Measurements from ENCODE around the gene NUDT9. TPM values are rescaled to one million over a fixed set of nuclear protein-coding genes. Genes with fewer than 3 reads are reported as not detected.
A peak's percentile ranks its signal among the peaks of the same experiment; 100 is the strongest.
"Not testable (repeated sequence)": the region's sequence is repeated elsewhere in the genome, so short reads cannot be mapped to it uniquely, and the experiment has no call there.

NUDT9 gene
- total and polyA plus RNA-seq, 3 experiments from 2014 or later = 16.0 to 25.2 (median 18.1) TPM

GRCh38 chr4:87465739-87466366 is 43.5 kb downstream of the NUDT9 start:
- ChIA-PET POLR2A (no interaction called here), CTCF (interaction anchor here (0.9 to 7.6 kb wide), 6 partner anchors 10 to 230 kb away, joined by 4 to 64 read pairs (median 5); partner anchors contain the start of gene HSD17B11)
- peak in 2 of 5 donors; percentile 22 to 39 for DNase-seq
- H3K4me1 ChIP-seq (ENCODE audit: insufficient read depth, low read length) = no peaks in the 10 kb centered on the region
- Mint-ChIP-seq H3K4me1 (no peaks in the 10 kb centered on the region), H3K9me3 (no peaks in the 10 kb centered on the region), H3K27ac (no peak overlapping the region), H3K27me3 (no peaks in the 10 kb centered on the region), H3K36me3 (no peaks in the 10 kb centered on the region), H3K4me3 (no peak overlapping the region)
- no peaks in the 10 kb centered on the region for H3K9me3 ChIP-seq (ENCODE audit: low read length)
- no peak overlapping the region for H3K27ac ChIP-seq (ENCODE audit: low read depth, low read length)
- no peaks in the 10 kb centered on the region for H3K27me3 ChIP-seq (ENCODE audit: insufficient read depth, low read length, poor library complexity, severe bottlenecking)
- no peaks in the 10 kb centered on the region for H3K36me3 ChIP-seq (ENCODE audit: insufficient read depth, low read length)
- no peak overlapping the region for H3K4me3 ChIP-seq (ENCODE audit: low read length)

DNA sequence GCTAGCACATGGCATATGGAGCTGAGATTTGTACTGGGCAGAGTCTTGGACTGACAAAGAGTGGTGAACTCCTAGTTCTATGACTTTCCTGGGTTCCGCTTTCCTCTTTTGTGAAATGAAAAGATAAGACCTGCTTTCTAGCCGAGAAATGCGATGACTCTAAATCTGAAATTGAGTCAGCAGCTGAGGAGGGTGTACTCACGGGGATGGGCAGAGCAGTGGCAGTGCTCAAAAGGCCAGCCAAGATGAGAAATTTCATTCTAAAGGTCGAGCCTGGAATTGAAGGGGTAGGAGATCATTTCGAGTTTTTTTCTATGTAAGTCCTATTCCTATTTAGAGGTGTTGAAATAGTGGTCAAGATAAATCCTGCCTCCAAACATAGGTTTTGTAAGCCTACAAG is 47.0 kb downstream of the NUDT9 start:
- no peak for DNase-seq
- no peaks in the 10 kb centered on the region for H3K27me3 Mint-ChIP-seq
- ChIA-PET CTCF (interaction anchor here (7.6 kb wide), 1 partner anchor 94 kb away, joined by 64 read pairs; no protein-coding TSS in a partner anchor), POLR2A (no interaction called here)
- H3K4me3 ChIP-seq (ENCODE audit: low read length) = no peak overlapping the region
- H3K27ac Mint-ChIP-seq = no peak overlapping the region
- H3K9me3 ChIP-seq (ENCODE audit: low read length) = no peaks in the 10 kb centered on the region
- no peaks in the 10 kb centered on the region for H3K36me3 ChIP-seq (ENCODE audit: insufficient read depth, low read length)
- H3K4me1 Mint-ChIP-seq = no peaks in the 10 kb centered on the region
- H3K9me3 Mint-ChIP-seq = no peaks in the 10 kb centered on the region
- H3K36me3 Mint-ChIP-seq = no peaks in the 10 kb centered on the region
- H3K4me3 Mint-ChIP-seq = no peak overlapping the region
- H3K27ac ChIP-seq (ENCODE audit: low read depth, low read length) = no peak overlapping the region
- no peaks in the 10 kb centered on the region for H3K27me3 ChIP-seq (ENCODE audit: insufficient read depth, low read length, poor library complexity, severe bottlenecking)
- H3K4me1 ChIP-seq (ENCODE audit: insufficient read depth, low read length) = no peaks in the 10 kb centered on the region

DNA sequence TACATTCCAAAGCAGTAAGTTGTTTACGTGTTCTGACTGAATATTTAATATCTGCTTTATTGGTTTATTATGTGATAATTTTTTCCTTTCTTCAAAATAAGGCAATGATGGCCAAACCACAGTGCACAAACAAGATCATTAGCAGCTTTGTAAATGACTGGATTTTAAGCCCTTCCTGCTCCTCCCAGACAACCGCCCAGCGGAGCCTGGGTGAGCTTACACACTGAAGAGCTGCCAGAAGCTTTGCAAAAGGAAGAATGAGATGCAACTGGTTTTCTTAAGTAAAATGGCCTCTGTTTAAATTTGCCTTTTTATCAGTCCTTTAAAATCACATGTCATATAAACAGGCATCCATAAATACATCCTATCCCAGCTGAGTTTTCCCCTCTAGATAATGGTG is 54.6 kb downstream of the NUDT9 start:
- no peak overlapping the region for H3K27ac ChIP-seq (ENCODE audit: low read depth, low read length)

GRCh38 chr4:87478732-87479250 is 56.4 kb downstream of the NUDT9 start:
- no peak overlapping the region for H3K27ac Mint-ChIP-seq
- H3K27me3 Mint-ChIP-seq = peaks cover 0 to 1% of the 10 kb centered on the region in 2 donors
- no peak overlapping the region for H3K4me3 Mint-ChIP-seq
- Histone ChIP-seq H3K27ac (ENCODE audit: low read depth, low read length) (no peak overlapping the region), H3K27me3 (ENCODE audit: insufficient read depth, low read length, poor library complexity, severe bottlenecking) (no peaks in the 10 kb centered on the region), H3K9me3 (ENCODE audit: low read length) (no peaks in the 10 kb centered on the region), H3K4me3 (ENCODE audit: low read length) (no peak overlapping the region), H3K36me3 (ENCODE audit: insufficient read depth, low read length) (no peaks in the 10 kb centered on the region), H3K4me1 (ENCODE audit: insufficient read depth, low read length) (no peaks in the 10 kb centered on the region)
- POLR2A ChIA-PET = no interaction called here
- no peaks in the 10 kb centered on the region for H3K4me1 Mint-ChIP-seq
- peaks cover 0 to 2% (median 0%) of the 10 kb centered on the region in 3 donors for H3K36me3 Mint-ChIP-seq
- no peaks in the 10 kb centered on the region for H3K9me3 Mint-ChIP-seq
- CTCF ChIA-PET = no interaction called here
- DNase-seq = no peak

More for the DNA sequence above, 54.6 kb downstream of the NUDT9 start:
- CTCF ChIA-PET = no interaction called here
- Histone ChIP-seq H3K27me3 (ENCODE audit: insufficient read depth, low read length, poor library complexity, severe bottlenecking) (no peaks in the 10 kb centered on the region), H3K4me3 (ENCODE audit: low read length) (no peak overlapping the region), H3K9me3 (ENCODE audit: low read length) (no peaks in the 10 kb centered on the region), H3K4me1 (ENCODE audit: insufficient read depth, low read length) (no peaks in the 10 kb centered on the region), H3K36me3 (ENCODE audit: insufficient read depth, low read length) (no peaks in the 10 kb centered on the region)
- no peak for DNase-seq
- no peak overlapping the region for H3K4me3 Mint-ChIP-seq
- H3K36me3 Mint-ChIP-seq = peaks cover 0 to 2% (median 0%) of the 10 kb centered on the region in 3 donors
- H3K27ac Mint-ChIP-seq = no peak overlapping the region
- POLR2A ChIA-PET = no interaction called here
- no peaks in the 10 kb centered on the region for H3K9me3 Mint-ChIP-seq
- H3K27me3 Mint-ChIP-seq = peaks cover 0 to 1% of the 10 kb centered on the region in 2 donors
- no peaks in the 10 kb centered on the region for H3K4me1 Mint-ChIP-seq

GRCh38 chr4:87481377-87481776 is 59.0 kb downstream of the NUDT9 start:
- H3K4me3 Mint-ChIP-seq = no peak overlapping the region

DNA sequence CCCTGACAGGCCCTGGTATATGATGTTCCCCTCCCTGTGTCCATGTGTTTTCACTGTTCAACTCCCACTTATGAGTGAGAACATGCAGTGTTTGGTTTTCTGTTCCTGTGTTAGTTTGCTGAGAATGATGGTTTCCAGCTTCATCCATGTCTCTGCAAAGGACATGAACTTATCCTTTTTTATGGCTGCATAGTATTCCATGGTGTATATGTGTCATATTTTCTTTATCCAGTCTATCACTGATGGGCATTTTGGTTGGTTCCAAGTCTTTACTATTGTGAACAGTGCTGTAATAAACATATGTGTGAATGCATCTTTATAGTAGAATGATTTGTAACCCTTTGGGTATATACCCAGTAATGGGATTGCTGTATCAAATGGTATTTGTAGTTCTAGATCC is 60.9 kb downstream of the NUDT9 start:
- DNase-seq; H3K9me3 ChIP-seq (ENCODE audit: low read length); H3K27me3 ChIP-seq (ENCODE audit: insufficient read depth, low read length, poor library complexity, severe bottlenecking); H3K4me1 ChIP-seq (ENCODE audit: insufficient read depth, low read length); H3K36me3 ChIP-seq (ENCODE audit: insufficient read depth, low read length); H3K9me3 Mint-ChIP-seq; H3K27me3 Mint-ChIP-seq; H3K4me3 ChIP-seq (ENCODE audit: low read length); H3K4me3 Mint-ChIP-seq; POLR2A ChIA-PET; CTCF ChIA-PET; H3K27ac ChIP-seq (ENCODE audit: low read depth, low read length); H3K27ac Mint-ChIP-seq; H3K4me1 Mint-ChIP-seq: not testable (repeated sequence)
- peaks cover 0 to 11% (median 2%) of the 10 kb centered on the region in 3 donors for H3K36me3 Mint-ChIP-seq

More at GRCh38 chr4:87481377-87481776, 59.0 kb downstream of the NUDT9 start:
- Mint-ChIP-seq H3K27me3 (peaks cover 0 to 1% of the 10 kb centered on the region in 2 donors), H3K36me3 (peaks cover 0 to 8% (median 2%) of the 10 kb centered on the region in 3 donors), H3K9me3 (peaks cover 0 to 5% (median 0%) of the 10 kb centered on the region in 5 donors), H3K4me1 (no peaks in the 10 kb centered on the region), H3K27ac (no peak overlapping the region)
- DNase-seq = no peak
- no peaks in the 10 kb centered on the region for H3K4me1 ChIP-seq (ENCODE audit: insufficient read depth, low read length)
- H3K36me3 ChIP-seq (ENCODE audit: insufficient read depth, low read length) = no peaks in the 10 kb centered on the region
- no peaks in the 10 kb centered on the region for H3K27me3 ChIP-seq (ENCODE audit: insufficient read depth, low read length, poor library complexity, severe bottlenecking)
- CTCF ChIA-PET = interaction anchor here (1.5 to 1.8 kb wide), 2 partner anchors 10 to 106 kb away, joined by 4 to 6 read pairs; no protein-coding TSS in a partner anchor
- H3K27ac ChIP-seq (ENCODE audit: low read depth, low read length) = no peak overlapping the region
- no peaks in the 10 kb centered on the region for H3K9me3 ChIP-seq (ENCODE audit: low read length)
- no peak overlapping the region for H3K4me3 ChIP-seq (ENCODE audit: low read length)
- POLR2A ChIA-PET = no interaction called here

DNA sequence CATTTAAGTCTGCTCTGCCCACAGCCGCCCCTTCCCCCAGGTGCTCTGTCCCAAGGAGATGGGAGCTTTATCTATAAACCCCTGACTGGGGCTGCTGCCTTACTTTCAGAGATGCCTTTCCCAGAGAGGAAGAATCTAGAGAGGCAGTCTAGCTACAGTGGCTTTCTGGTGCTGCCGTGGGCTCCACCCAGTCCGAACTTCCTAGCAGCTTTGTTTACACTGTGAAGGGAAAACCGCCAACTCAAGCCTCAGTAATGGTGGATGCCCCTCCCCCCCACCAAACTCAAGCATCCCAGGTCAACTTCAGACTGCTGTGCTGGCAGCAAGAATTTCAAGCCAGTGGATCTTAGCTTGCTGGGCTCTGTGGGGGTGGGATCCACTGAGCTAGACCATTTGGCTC is 66.3 kb downstream of the NUDT9 start:
- peaks cover 0 to 19% (median 0%) of the 10 kb centered on the region in 3 donors for H3K36me3 Mint-ChIP-seq
- H3K9me3 ChIP-seq (ENCODE audit: low read length); H3K36me3 ChIP-seq (ENCODE audit: insufficient read depth, low read length); H3K4me1 Mint-ChIP-seq; POLR2A ChIA-PET; H3K27me3 Mint-ChIP-seq; H3K27me3 ChIP-seq (ENCODE audit: insufficient read depth, low read length, poor library complexity, severe bottlenecking); DNase-seq; H3K4me3 ChIP-seq (ENCODE audit: low read length); H3K27ac ChIP-seq (ENCODE audit: low read depth, low read length); H3K4me1 ChIP-seq (ENCODE audit: insufficient read depth, low read length); H3K9me3 Mint-ChIP-seq; H3K27ac Mint-ChIP-seq; H3K4me3 Mint-ChIP-seq: not testable (repeated sequence)
- CTCF ChIA-PET = interaction anchor here (1.1 kb wide), 1 partner anchor 113 kb away, joined by 3 read pairs; no protein-coding TSS in a partner anchor

- H3K36me3 ChIP-seq (ENCODE audit: insufficient read depth, low read length) = no peaks in the 10 kb centered on the region
- no peak overlapping the region for H3K4me3 ChIP-seq (ENCODE audit: low read length)
- DNase-seq = no peak
- no peaks in the 10 kb centered on the region for H3K4me1 ChIP-seq (ENCODE audit: insufficient read depth, low read length)
- H3K4me1 Mint-ChIP-seq = peaks cover 0 to 7% (median 5%) of the 10 kb centered on the region in 3 donors
- no peak overlapping the region for H3K27ac ChIP-seq (ENCODE audit: low read depth, low read length)
- H3K4me3 Mint-ChIP-seq = no peak overlapping the region
- peaks cover 0 to 2% of the 10 kb centered on the region in 2 donors for H3K27me3 Mint-ChIP-seq
- ChIA-PET CTCF (interaction anchor here (1.1 kb wide), 1 partner anchor 114 kb away, joined by 3 read pairs; no protein-coding TSS in a partner anchor), POLR2A (no interaction called here)
- peaks cover 0 to 26% (median 0%) of the 10 kb centered on the region in 3 donors for H3K36me3 Mint-ChIP-seq
- no peak overlapping the region for H3K27ac Mint-ChIP-seq
- peaks cover 0 to 5% (median 0%) of the 10 kb centered on the region in 5 donors for H3K9me3 Mint-ChIP-seq
- H3K27me3 ChIP-seq (ENCODE audit: insufficient read depth, low read length, poor library complexity, severe bottlenecking) = no peaks in the 10 kb centered on the region
- no peaks in the 10 kb centered on the region for H3K9me3 ChIP-seq (ENCODE audit: low read length)
Measured at GRCh38 chr4:87489678-87490077, 67.3 kb downstream of the NUDT9 start.

Measured in CD8-positive, alpha-beta memory T cell (primary cell).